GM23338 (cell line): ENCODE measurements around the gene SLC16A7.

Experiments used
- CREB1 ChIP-seq: fragments of 250-450 bp; sonication (Bioruptor Pico); IDR thresholded peaks from 2 replicates; pipeline ENCODE4 v1.5.0; 2020; ENCODE audit warnings: low read depth, mild to moderate bottlenecking, moderate library complexity
- EZH2 ChIP-seq: fragments of 200-600 bp; sonication (generic); IDR thresholded peaks from one replicate; pipeline ENCODE4 v1.8.0; 2017; ENCODE audit warnings: antibody characterized with exemption, mild to moderate bottlenecking, low read depth; ENCODE audit not compliant: unreplicated experiment
- EZH2phosphoT487 ChIP-seq: fragments of 200-600 bp; sonication (generic); IDR thresholded peaks from one replicate; pipeline ENCODE4 v1.8.1; 2018; ENCODE audit warnings: antibody characterized with exemption; ENCODE audit not compliant: unreplicated experiment
- POLR2AphosphoS5 ChIP-seq: IDR thresholded peaks from 2 replicates; pipeline ENCODE4 v1.6.1; 2016; ENCODE audit warnings: antibody characterized with exemption, low read depth
- ZNF331 ChIP-seq: fragments of 250-450 bp; sonication (Bioruptor Pico); IDR thresholded peaks from 2 replicates; pipeline ENCODE4 v1.5.0; 2020; ENCODE audit warnings: low read depth, mild to moderate bottlenecking, moderate library complexity
- TF ChIP-seq, protein P1 (sequence below), 2 experiments: fragments of 200-600 bp in 1 of 2; sonication (generic) in 1 of 2; conservative IDR thresholded peaks; 2 replicates each; pipeline versions ENCODE4 v1.5.1 to v1.6.1; 2016 to 2017; ENCODE audit warnings: antibody characterized with exemption in 2 of 2, low read depth in 2 of 2, mild to moderate bottlenecking in 2 of 2, moderate library complexity in 1 of 2
- TF ChIP-seq, protein P2 (sequence below): IDR thresholded peaks from one replicate; pipeline ENCODE4 v1.6.1; 2018; ENCODE audit warnings: antibody characterized with exemption; ENCODE audit not compliant: unreplicated experiment
- TF ChIP-seq, protein P3 (sequence below): IDR thresholded peaks from 2 replicates; pipeline ENCODE4 v1.6.1; 2016; ENCODE audit warnings: antibody characterized with exemption

DNA sequence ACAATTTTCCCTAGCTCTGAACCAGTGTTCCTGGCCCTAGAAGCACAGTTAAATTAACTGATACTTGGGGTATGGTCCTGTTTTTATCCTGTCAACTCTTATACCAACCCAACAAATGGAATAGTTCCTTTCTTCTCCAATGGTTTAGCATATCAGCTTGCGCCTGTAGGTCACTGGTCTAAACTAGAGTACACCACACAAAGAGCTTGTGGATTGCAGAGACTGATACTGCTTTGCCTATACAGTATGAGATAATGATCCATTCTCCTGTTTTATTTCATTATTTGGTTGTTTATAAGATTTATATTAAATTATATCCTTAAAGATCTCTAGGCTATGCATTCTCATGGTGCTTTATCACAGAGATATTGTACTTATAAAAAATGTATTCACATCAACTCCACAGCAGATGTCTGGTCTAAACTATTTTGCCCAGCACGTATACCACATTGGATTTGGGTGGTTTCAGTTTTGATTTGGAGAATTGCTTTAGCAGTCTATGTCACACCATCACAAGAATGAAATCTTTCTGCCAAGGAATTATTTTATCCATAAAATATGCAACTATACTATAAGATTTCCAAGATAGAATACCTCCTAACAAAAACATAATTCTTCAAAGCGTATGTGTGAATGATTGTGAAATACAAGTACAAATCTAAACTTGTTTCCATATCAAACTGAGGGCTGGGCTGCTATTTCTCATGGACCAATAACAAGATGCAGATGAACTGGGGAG, 142.1 kb downstream of the SLC16A7 start:
- TF ChIP-seq, protein P1, sequence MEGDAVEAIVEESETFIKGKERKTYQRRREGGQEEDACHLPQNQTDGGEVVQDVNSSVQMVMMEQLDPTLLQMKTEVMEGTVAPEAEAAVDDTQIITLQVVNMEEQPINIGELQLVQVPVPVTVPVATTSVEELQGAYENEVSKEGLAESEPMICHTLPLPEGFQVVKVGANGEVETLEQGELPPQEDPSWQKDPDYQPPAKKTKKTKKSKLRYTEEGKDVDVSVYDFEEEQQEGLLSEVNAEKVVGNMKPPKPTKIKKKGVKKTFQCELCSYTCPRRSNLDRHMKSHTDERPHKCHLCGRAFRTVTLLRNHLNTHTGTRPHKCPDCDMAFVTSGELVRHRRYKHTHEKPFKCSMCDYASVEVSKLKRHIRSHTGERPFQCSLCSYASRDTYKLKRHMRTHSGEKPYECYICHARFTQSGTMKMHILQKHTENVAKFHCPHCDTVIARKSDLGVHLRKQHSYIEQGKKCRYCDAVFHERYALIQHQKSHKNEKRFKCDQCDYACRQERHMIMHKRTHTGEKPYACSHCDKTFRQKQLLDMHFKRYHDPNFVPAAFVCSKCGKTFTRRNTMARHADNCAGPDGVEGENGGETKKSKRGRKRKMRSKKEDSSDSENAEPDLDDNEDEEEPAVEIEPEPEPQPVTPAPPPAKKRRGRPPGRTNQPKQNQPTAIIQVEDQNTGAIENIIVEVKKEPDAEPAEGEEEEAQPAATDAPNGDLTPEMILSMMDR (conservative IDR thresholded peaks at IDR 0.05; ENCODE audit: low read depth in 2 of 2): no peak
- TF ChIP-seq EZH2phosphoT487 (no peak), POLR2AphosphoS5 (no peak), EZH2 (no peak), ZNF331 (CRISPR knock-in tag) (no peak), CREB1 (CRISPR knock-in tag) (no peak)
- TF ChIP-seq, protein P2, sequence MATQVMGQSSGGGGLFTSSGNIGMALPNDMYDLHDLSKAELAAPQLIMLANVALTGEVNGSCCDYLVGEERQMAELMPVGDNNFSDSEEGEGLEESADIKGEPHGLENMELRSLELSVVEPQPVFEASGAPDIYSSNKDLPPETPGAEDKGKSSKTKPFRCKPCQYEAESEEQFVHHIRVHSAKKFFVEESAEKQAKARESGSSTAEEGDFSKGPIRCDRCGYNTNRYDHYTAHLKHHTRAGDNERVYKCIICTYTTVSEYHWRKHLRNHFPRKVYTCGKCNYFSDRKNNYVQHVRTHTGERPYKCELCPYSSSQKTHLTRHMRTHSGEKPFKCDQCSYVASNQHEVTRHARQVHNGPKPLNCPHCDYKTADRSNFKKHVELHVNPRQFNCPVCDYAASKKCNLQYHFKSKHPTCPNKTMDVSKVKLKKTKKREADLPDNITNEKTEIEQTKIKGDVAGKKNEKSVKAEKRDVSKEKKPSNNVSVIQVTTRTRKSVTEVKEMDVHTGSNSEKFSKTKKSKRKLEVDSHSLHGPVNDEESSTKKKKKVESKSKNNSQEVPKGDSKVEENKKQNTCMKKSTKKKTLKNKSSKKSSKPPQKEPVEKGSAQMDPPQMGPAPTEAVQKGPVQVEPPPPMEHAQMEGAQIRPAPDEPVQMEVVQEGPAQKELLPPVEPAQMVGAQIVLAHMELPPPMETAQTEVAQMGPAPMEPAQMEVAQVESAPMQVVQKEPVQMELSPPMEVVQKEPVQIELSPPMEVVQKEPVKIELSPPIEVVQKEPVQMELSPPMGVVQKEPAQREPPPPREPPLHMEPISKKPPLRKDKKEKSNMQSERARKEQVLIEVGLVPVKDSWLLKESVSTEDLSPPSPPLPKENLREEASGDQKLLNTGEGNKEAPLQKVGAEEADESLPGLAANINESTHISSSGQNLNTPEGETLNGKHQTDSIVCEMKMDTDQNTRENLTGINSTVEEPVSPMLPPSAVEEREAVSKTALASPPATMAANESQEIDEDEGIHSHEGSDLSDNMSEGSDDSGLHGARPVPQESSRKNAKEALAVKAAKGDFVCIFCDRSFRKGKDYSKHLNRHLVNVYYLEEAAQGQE: no peak
- TF ChIP-seq, protein P3, sequence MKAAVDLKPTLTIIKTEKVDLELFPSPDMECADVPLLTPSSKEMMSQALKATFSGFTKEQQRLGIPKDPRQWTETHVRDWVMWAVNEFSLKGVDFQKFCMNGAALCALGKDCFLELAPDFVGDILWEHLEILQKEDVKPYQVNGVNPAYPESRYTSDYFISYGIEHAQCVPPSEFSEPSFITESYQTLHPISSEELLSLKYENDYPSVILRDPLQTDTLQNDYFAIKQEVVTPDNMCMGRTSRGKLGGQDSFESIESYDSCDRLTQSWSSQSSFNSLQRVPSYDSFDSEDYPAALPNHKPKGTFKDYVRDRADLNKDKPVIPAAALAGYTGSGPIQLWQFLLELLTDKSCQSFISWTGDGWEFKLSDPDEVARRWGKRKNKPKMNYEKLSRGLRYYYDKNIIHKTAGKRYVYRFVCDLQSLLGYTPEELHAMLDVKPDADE: no peak
